ENCODE data around the gene NRROS. TPM values are rescaled to one million over a fixed set of nuclear protein-coding genes. Genes with fewer than 3 reads are reported as not detected.
A peak's percentile ranks its signal among the peaks of the same experiment; 100 is the strongest.

Gene NRROS
- total and polyA plus RNA-seq, 2 of the 13 experiments (the other 11 are each of a cell fraction or from before 2014, with no cell fraction given) = not detected

GRCh38 chr3:196641333-196642054 lies 2.0 kb downstream of the NRROS start:
- H3K9me3 ChIP-seq (ENCODE audit: low read length) = no peaks in the 10 kb centered on the region
- no peak overlapping the region for H2AFZ ChIP-seq (ENCODE audit: low read length)
- POLR2A ChIA-PET = no interaction called here
- H3K27ac ChIP-seq (ENCODE audit: extremely low read length, insufficient read depth, low read length) = no peak overlapping the region
- peaks cover 13 to 69% of the 10 kb centered on the region in 2 experiments for H3K27me3 ChIP-seq (ENCODE audit: control insufficient read depth in 1 of 2, insufficient read depth in 2 of 2, low read length in 2 of 2)
- H3K4me1 ChIP-seq (ENCODE audit: insufficient read depth, low read length) = peaks cover 11% of the 10 kb centered on the region
- in situ Hi-C loops (cut with HindIII; ENCODE audit: extremely low pct_ligation_motif_present, low pct_unique_long_range_greater_than_20kb) = no loop called here
- WGBS (ENCODE audit: low lambda C conversion rate) = 67% methylated on average over 5 of the region's 9 CpGs
- DNase-seq (ENCODE audit: low spot score) = no peak
- CTCF ChIA-PET (ENCODE audit: low intra/inter-chr PET ratio, low total read pairs) = no interaction called here
- H3K79me2 ChIP-seq (ENCODE audit: insufficient read depth, low read length) = no peaks in the 10 kb centered on the region
- no peak overlapping the region for H3K4me2 ChIP-seq (ENCODE audit: low read depth, low read length)
- intact Hi-C loops (cut with micrococcal nuclease; ENCODE audit: unreplicated experiment) = no loop called here
- no peaks in the 10 kb centered on the region for H4K20me1 ChIP-seq (ENCODE audit: insufficient read depth, low read length)
- no TSS peak for BruUV-seq (replicated peaks)
- no peak for FAIRE-seq
- ATAC-seq = no peak
- TF ChIP-seq MED13 (CRISPR knock-in tag; IDR thresholded peaks at IDR 0.05) (no peak), FOXJ3 (CRISPR knock-in tag; IDR thresholded peaks at IDR 0.05; ENCODE audit: borderline replicate concordance) (no peak), ZNF354B (CRISPR knock-in tag; IDR thresholded peaks at IDR 0.05) (no peak), CREB1 (IDR thresholded peaks at IDR 0.05) (peak; percentile 61), CREB1 (CRISPR knock-in tag; IDR thresholded peaks at IDR 0.05) (no peak)
- no peak overlapping the region for H3K9ac ChIP-seq (ENCODE audit: insufficient read depth, low read depth, low read length)
- H3K4me3 ChIP-seq (replicated peaks in 1 of 3; ENCODE audit: insufficient read depth in 1 of 3, low read depth in 2 of 3, low read length in 3 of 3) = no peak overlapping the region
- no peaks in the 10 kb centered on the region for H3K36me3 ChIP-seq (replicated peaks in 1 of 2; ENCODE audit: control insufficient read depth in 1 of 2, insufficient read depth in 2 of 2, low read length in 2 of 2)

GRCh38 chr3:196642434-196642833 lies 2.9 kb downstream of the NRROS start:
- FAIRE-seq (no peak), ATAC-seq (no peak), DNase-seq (ENCODE audit: low spot score) (no peak)
- H3K4me2 ChIP-seq (ENCODE audit: low read depth, low read length) = no peak overlapping the region; the same call in 1 of the 2 replicates
- no peaks in the 10 kb centered on the region for H3K36me3 ChIP-seq (replicated peaks in 1 of 2; ENCODE audit: control insufficient read depth in 1 of 2, insufficient read depth in 2 of 2, low read length in 2 of 2)
- H3K27me3 ChIP-seq (ENCODE audit: control insufficient read depth in 1 of 2, insufficient read depth in 2 of 2, low read length in 2 of 2) = peaks cover 12 to 65% of the 10 kb centered on the region in 2 experiments
- no peaks in the 10 kb centered on the region for H3K9me3 ChIP-seq (ENCODE audit: low read length)
- H3K27ac ChIP-seq (ENCODE audit: extremely low read length, insufficient read depth, low read length) = no peak overlapping the region
- ChIA-PET POLR2A (no interaction called here), CTCF (ENCODE audit: low intra/inter-chr PET ratio, low total read pairs) (no interaction called here)
- no TSS peak for BruUV-seq (replicated peaks)
- H3K9ac ChIP-seq (ENCODE audit: insufficient read depth, low read depth, low read length) = no peak overlapping the region
- intact Hi-C loops (cut with micrococcal nuclease; ENCODE audit: unreplicated experiment) = no loop called here
- no peaks in the 10 kb centered on the region for H3K79me2 ChIP-seq (ENCODE audit: insufficient read depth, low read length)
- 0 out of 2 replicates have a peak, but pooled peaks cover 6% of the 10 kb centered on the region for H3K4me1 ChIP-seq (ENCODE audit: insufficient read depth, low read length)
- H4K20me1 ChIP-seq (ENCODE audit: insufficient read depth, low read length) = no peaks in the 10 kb centered on the region
- no peak overlapping the region for H3K4me3 ChIP-seq (replicated peaks in 1 of 3; ENCODE audit: insufficient read depth in 1 of 3, low read depth in 2 of 3, low read length in 3 of 3)
- no peak overlapping the region for H2AFZ ChIP-seq (ENCODE audit: low read length)
- in situ Hi-C loops (cut with HindIII; ENCODE audit: extremely low pct_ligation_motif_present, low pct_unique_long_range_greater_than_20kb) = no loop called here
- WGBS (ENCODE audit: low lambda C conversion rate) = 81% methylated on average over 7 of the region's 11 CpGs
- no peak for TF ChIP-seq TMF1 (CRISPR knock-in tag; IDR thresholded peaks at IDR 0.05; ENCODE audit: low read depth)
- TF ChIP-seq GATAD2A (CRISPR knock-in tag; IDR thresholded peaks at IDR 0.05) = no peak
- TF ChIP-seq MLX (CRISPR knock-in tag; IDR thresholded peaks at IDR 0.05) = no peak
- TF ChIP-seq HOXA9 (CRISPR knock-in tag; IDR thresholded peaks at IDR 0.05; ENCODE audit: borderline replicate concordance) = no peak
- no peak for TF ChIP-seq CREBL2 (CRISPR knock-in tag; IDR thresholded peaks at IDR 0.05; ENCODE audit: borderline replicate concordance)
- TF ChIP-seq PBX3 (CRISPR knock-in tag; IDR thresholded peaks at IDR 0.05; ENCODE audit: borderline replicate concordance) = no peak
- TF ChIP-seq AGO2 (optimal IDR thresholded peaks at IDR 0.05; ENCODE audit: low read depth, low read length) = no peak
- TF ChIP-seq ZNF230 (CRISPR knock-in tag; IDR thresholded peaks at IDR 0.05) = no peak
- no peak for TF ChIP-seq ZNF572 (CRISPR knock-in tag; IDR thresholded peaks at IDR 0.05)
- TF ChIP-seq SNAPC2 (CRISPR knock-in tag; IDR thresholded peaks at IDR 0.05) = no peak
- TF ChIP-seq PATZ1 (CRISPR knock-in tag; IDR thresholded peaks at IDR 0.05) = no peak

Measured in HepG2 (cell line).